ENCODE data around the gene EXOSC10.

- TF ChIP-seq POLR2AphosphoS5 (IDR thresholded peaks at IDR 0.05; ENCODE audit: low read depth, low read length) = no peak
- no peak for TF ChIP-seq POLR2A (IDR thresholded peaks at IDR 0.05; ENCODE audit: low read depth, low read length)
- no peak for TF ChIP-seq SPI1 (IDR thresholded peaks at IDR 0.05; ENCODE audit: low read depth, low read length)
Observed at GRCh38 chr1:11129649-11130390, 30.2 kb upstream of the EXOSC10 start.

All from GM12891 (cell line).